Measurements from ENCODE around the gene TCP11L1. TPM values are rescaled to one million over a fixed set of nuclear protein-coding genes. Genes with fewer than 3 reads are reported as not detected.
A peak's percentile ranks its signal among the peaks of the same experiment; 100 is the strongest.
"Not testable (repeated sequence)": the region's sequence is repeated elsewhere in the genome, so short reads cannot be mapped to it uniquely, and the experiment has no call there.

Gene TCP11L1
- total and polyA plus RNA-seq, 12 donors: 2.8 to 9.2 (median 6.2) TPM

GRCh38 chr11:33044285-33044756 lies 4.9 kb downstream of the TCP11L1 start:
- H3K4me1 ChIP-seq: peaks cover 0 to 29% (median 14%) of the 10 kb centered on the region in 9 donors
- WGBS, 2 donors: 96% methylated on average over 4 of the region's 4 CpGs
- peaks cover 0 to 55% (median 4%) of the 10 kb centered on the region in 9 donors for H3K36me3 ChIP-seq
- no peak for TF ChIP-seq CTCF (IDR thresholded peaks at IDR 0.05)
- no peak overlapping the region for H3K4me3 ChIP-seq
- no peaks in the 10 kb centered on the region for H3K9me3 ChIP-seq
- no peak for DNase-seq
- H3K27me3 ChIP-seq: no peaks in the 10 kb centered on the region
- H3K27ac ChIP-seq: no peak overlapping the region
- no peak for ATAC-seq
- intact Hi-C loops (cut with DNase I): loop anchor here in 2 of 10 donors (10.0 kb wide), 1 partner anchor 150 kb away; the partner anchor contains the start of gene QSER1 (in 2 of the 2)

GRCh38 chr11:33045551-33046255 lies 6.3 kb downstream of the TCP11L1 start:
- no peaks in the 10 kb centered on the region for H3K9me3 ChIP-seq
- DNase-seq: no peak
- no peak overlapping the region for H3K4me3 ChIP-seq
- H3K27me3 ChIP-seq: no peaks in the 10 kb centered on the region
- 81 to 84% methylated on average over 8 of the region's 8 CpGs for WGBS, 2 donors
- TF ChIP-seq CTCF (IDR thresholded peaks at IDR 0.05): no peak
- peaks cover 0 to 23% (median 6%) of the 10 kb centered on the region in 9 donors for H3K4me1 ChIP-seq
- H3K27ac ChIP-seq: no peak overlapping the region
- intact Hi-C loops (cut with DNase I): loop anchor here in 3 of 10 donors (1.0 to 10.0 kb wide), 2 partner anchors 12 to 151 kb away; partner anchors contain the start of gene QSER1 (in 2 of the 3)
- H3K36me3 ChIP-seq: peaks cover 0 to 55% (median 4%) of the 10 kb centered on the region in 9 donors
- ATAC-seq: no peak

GRCh38 chr11:33048701-33049100 lies 9.3 kb downstream of the TCP11L1 start:
- WGBS, 2 donors: 73 to 80% methylated on average over 6 of the region's 6 CpGs
- H3K4me3 ChIP-seq, H3K27me3 ChIP-seq, H3K9me3 ChIP-seq, DNase-seq: not testable (repeated sequence)
- peaks cover 0 to 31% (median 0%) of the 10 kb centered on the region in 9 donors for H3K4me1 ChIP-seq
- H3K36me3 ChIP-seq: peaks cover 0 to 58% (median 4%) of the 10 kb centered on the region in 9 donors
- intact Hi-C loops (cut with DNase I): loop anchor here in 2 of 10 donors (10.0 kb wide), 1 partner anchor 154 kb away; the partner anchor contains the start of gene QSER1 (in 2 of the 2)
- peak in 7 of 8 donors; percentile 49 to 75 (median 70) for ATAC-seq
- H3K27ac ChIP-seq: peak overlapping the region in 1 of 10 donors; percentile 17

- H3K27ac ChIP-seq, H3K4me3 ChIP-seq, H3K27me3 ChIP-seq, ATAC-seq, DNase-seq, H3K9me3 ChIP-seq: not testable (repeated sequence)
- Histone ChIP-seq H3K4me1 (peaks cover 0 to 31% (median 0%) of the 10 kb centered on the region in 9 donors), H3K36me3 (peaks cover 0 to 55% (median 4%) of the 10 kb centered on the region in 9 donors)
- WGBS, 2 donors: 92 to 95% methylated on average over 3 of the region's 3 CpGs
- intact Hi-C loops (cut with DNase I): loop anchor here in 2 of 10 donors (10.0 kb wide), 1 partner anchor 155 kb away; the partner anchor contains the start of gene QSER1 (in 2 of the 2)
Observed at GRCh38 chr11:33049565-33050408, 10.4 kb downstream of the TCP11L1 start.

- Histone ChIP-seq H3K27me3 (no peaks in the 10 kb centered on the region), H3K9me3 (no peaks in the 10 kb centered on the region), H3K4me1 (peaks cover 0 to 29% (median 0%) of the 10 kb centered on the region in 9 donors), H3K36me3 (peaks cover 0 to 50% (median 4%) of the 10 kb centered on the region in 9 donors), H3K27ac (peak overlapping the region in 6 of 10 donors; percentile 0 to 72 (median 21)), H3K4me3 (no peak overlapping the region)
- 86 to 88% methylated on average over 2 of the region's 2 CpGs for WGBS, 2 donors
- TF ChIP-seq CTCF (IDR thresholded peaks at IDR 0.05): no peak
- no peak for ATAC-seq
- intact Hi-C loops (cut with DNase I): no loop called here
- DNase-seq: no peak
Observed at GRCh38 chr11:33052231-33052630, 12.9 kb downstream of the TCP11L1 start.
